Left lung (tissue), 10 donors: ENCODE measurements around the gene SP9. TPM values are rescaled to one million over a fixed set of nuclear protein-coding genes. Genes with fewer than 3 reads are reported as not detected.

Source experiments
- ATAC-seq: fragments of 200-7000 bp; cut with Tn5 transposase; one replicate; pipeline ENCODE4 v1.9.1; 2020; ENCODE audit warnings: moderate library complexity
- DNase-seq, 4 donors: peaks; one replicate each; pipeline ENCODE4 v3.0.0-alpha.2; 2013 to 2020
- H3K27ac ChIP-seq, 2 donors: fragments of 200-600 bp; sonication (generic) in 1 of 2; one replicate each; pipeline versions ENCODE4 v1.5.0 to v1.8.0; 2020 to 2021
- H3K27me3 ChIP-seq, 2 donors: fragments of 200-600 bp; sonication (generic) in 1 of 2; one replicate each; pipeline versions ENCODE4 v1.5.0 to v1.8.0; 2020 to 2021
- H3K36me3 ChIP-seq, 2 donors: fragments of 200-600 bp; sonication (generic) in 1 of 2; one replicate each; pipeline versions ENCODE4 v1.5.0 to v1.8.0; 2020 to 2021
- H3K4me1 ChIP-seq, 2 donors: fragments of 200-600 bp; one replicate each; pipeline ENCODE4 v1.8.0; 2021
- H3K4me3 ChIP-seq, 2 donors: fragments of 200-600 bp; sonication (generic) in 1 of 2; one replicate each; pipeline versions ENCODE4 v1.5.0 to v1.8.0; 2020 to 2021; ENCODE audit warnings: mild to moderate bottlenecking in 1 of 2
- H3K9me3 ChIP-seq, 2 donors: fragments of 200-600 bp; sonication (generic) in 1 of 2; one replicate each; pipeline versions ENCODE4 v1.5.0 to v1.8.0; 2020 to 2021
- intact Hi-C, 2 donors: fragments of 100-400 bp; cut with DNase I; formaldehyde crosslinking; loops; one replicate each; pipeline versions ENCODE4 v1.11.2 to v1.14.2; 2022
- polyA plus RNA-seq, 6 donors: library from polyadenylated mRNA; unstranded; fragments of 120-200 nt; gene quantifications; one replicate each; pipeline ENCODE4 v1.2.1, GENCODE V29; 2013; ENCODE audit not compliant: insufficient read length in 6 of 6
- total RNA-seq, 2 donors: library from RNA; stranded (reverse); fragmentation: NEBNext Ultra II Directional; extraction: Animal tissue kit (Norgen Biotek cat#: 25700); gene quantifications; one replicate each; pipeline ENCODE4 v1.2.1, GENCODE V29; 2021
- TF ChIP-seq, protein P1 (sequence below), 2 donors: fragments of 200-600 bp; sonication (generic) in 1 of 2; IDR thresholded peaks; one replicate each; pipeline versions ENCODE4 v1.5.0 to v1.8.0; 2021; ENCODE audit warnings: antibody characterized with exemption in 2 of 2
- donor health status: DM: no; HTN: yes; CAD: no.
- donor health status: DM: no; HTN: no; CAD: no.

The SP9 gene
- total and polyA plus RNA-seq, 8 donors = not detected

DNA sequence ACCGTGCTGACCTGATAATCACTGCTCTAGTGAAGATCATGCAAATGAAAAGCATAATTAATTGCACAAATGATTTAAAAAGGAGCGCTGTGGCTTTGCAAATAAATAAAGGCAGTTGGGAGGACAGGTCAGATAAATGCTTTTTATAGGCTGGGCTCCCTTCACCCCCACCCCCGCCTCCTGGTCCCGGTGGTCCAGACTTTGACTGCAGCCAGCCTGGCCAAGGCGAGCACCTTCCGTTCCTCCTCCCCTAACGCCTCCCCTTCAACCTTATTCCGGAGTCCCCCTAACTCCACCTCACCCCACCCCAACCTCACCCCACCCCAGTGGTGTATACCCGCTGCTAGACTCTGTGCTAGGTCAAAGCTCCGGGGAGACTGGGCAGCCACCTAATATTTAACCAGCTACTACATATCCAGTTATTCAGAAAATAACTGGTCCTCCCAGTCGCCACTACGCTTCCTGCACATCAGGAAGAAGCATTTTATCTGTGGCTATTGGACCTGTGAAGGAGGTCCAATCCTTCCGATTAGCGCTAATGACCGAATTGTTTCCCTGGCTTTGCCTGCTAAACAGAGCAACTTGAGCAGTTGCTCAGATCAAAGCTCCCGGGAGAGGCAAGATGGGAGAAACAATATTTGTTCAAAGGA, 3.7 kb upstream of the SP9 start:
- TF ChIP-seq, protein P1, sequence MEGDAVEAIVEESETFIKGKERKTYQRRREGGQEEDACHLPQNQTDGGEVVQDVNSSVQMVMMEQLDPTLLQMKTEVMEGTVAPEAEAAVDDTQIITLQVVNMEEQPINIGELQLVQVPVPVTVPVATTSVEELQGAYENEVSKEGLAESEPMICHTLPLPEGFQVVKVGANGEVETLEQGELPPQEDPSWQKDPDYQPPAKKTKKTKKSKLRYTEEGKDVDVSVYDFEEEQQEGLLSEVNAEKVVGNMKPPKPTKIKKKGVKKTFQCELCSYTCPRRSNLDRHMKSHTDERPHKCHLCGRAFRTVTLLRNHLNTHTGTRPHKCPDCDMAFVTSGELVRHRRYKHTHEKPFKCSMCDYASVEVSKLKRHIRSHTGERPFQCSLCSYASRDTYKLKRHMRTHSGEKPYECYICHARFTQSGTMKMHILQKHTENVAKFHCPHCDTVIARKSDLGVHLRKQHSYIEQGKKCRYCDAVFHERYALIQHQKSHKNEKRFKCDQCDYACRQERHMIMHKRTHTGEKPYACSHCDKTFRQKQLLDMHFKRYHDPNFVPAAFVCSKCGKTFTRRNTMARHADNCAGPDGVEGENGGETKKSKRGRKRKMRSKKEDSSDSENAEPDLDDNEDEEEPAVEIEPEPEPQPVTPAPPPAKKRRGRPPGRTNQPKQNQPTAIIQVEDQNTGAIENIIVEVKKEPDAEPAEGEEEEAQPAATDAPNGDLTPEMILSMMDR (IDR thresholded peaks at IDR 0.05) = no peak
- DNase-seq (no peak), ATAC-seq (no peak)
- no peaks in the 10 kb centered on the region for H3K36me3 ChIP-seq
- no peak overlapping the region for H3K27ac ChIP-seq
- peaks cover 23 to 66% of the 10 kb centered on the region in 2 donors for H3K4me1 ChIP-seq
- no peak overlapping the region for H3K4me3 ChIP-seq
- H3K27me3 ChIP-seq = peaks cover 100% of the 10 kb centered on the region in 2 donors
- no peaks in the 10 kb centered on the region for H3K9me3 ChIP-seq
- intact Hi-C loops = no loop called here

DNA sequence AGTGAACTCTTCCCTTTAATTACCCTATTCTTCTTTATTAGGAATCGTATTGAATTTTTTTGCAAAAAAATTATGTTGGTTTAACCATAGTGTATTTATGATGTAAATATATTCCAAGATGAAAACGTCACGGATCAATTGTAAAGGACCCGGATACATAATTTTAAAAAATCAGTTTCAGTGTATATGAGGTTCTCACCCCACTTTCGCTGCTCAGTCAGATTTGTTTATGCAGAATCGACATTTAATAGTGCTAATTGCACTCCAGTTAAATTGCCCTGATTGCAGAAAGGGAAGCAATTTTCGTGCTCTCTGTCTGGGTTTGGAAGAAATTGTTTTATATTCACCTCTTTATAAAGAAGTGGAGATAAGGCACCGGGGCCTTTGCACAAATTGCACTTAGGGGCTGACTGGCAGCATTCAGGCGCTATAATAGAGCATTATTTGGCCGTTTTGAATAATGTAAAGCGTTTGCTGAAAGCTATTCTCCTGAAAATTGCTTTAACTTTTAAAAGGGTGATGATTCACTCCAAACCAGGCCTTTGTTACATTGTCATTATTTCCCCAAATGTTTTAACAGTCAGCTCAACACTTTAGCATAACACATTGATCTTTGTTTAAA, 3.0 kb upstream of the SP9 start:
- no peak overlapping the region for H3K27ac ChIP-seq
- no peak overlapping the region for H3K4me3 ChIP-seq
- DNase-seq = no peak
- intact Hi-C loops = no loop called here
- H3K27me3 ChIP-seq = peaks cover 100% of the 10 kb centered on the region in 2 donors
- ATAC-seq = no peak
- no peaks in the 10 kb centered on the region for H3K9me3 ChIP-seq
- no peaks in the 10 kb centered on the region for H3K36me3 ChIP-seq
- TF ChIP-seq, protein P1 (IDR thresholded peaks at IDR 0.05) = no peak
- H3K4me1 ChIP-seq = peaks cover 23 to 66% of the 10 kb centered on the region in 2 donors

DNA sequence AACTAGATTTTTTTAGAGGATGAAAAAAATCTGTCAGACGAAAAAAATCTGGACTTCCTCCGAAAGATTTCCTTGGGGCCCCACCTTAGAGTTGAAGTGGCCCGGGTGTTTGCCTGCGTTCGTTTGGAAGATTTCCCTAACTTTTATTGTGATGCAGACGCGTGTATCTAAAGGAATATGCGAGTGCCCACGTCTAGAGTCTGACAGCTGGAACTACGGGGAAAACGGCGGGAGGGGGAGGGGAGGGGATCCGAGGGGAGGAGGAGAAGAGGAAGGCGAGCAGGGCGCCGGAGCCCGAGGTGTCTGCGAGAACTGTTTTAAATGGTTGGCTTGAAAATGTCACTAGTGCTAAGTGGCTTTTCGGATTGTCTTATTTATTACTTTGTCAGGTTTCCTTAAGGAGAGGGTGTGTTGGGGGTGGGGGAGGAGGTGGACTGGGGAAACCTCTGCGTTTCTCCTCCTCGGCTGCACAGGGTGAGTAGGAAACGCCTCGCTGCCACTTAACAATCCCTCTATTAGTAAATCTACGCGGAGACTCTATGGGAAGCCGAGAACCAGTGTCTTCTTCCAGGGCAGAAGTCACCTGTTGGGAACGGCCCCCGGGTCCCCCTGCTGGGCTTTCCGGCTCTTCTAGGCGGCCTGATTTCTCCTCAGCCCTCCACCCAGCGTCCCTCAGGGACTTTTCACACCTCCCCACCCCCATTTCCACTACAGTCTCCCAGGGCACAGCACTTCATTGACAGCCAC, 2.4 kb upstream of the SP9 start:
- H3K4me3 ChIP-seq = no peak overlapping the region
- H3K27ac ChIP-seq = no peak overlapping the region
- peaks cover 21 to 66% of the 10 kb centered on the region in 2 donors for H3K4me1 ChIP-seq
- DNase-seq (no peak), ATAC-seq (no peak)
- no peaks in the 10 kb centered on the region for H3K9me3 ChIP-seq
- TF ChIP-seq, protein P1 (IDR thresholded peaks at IDR 0.05) = no peak
- H3K36me3 ChIP-seq = no peaks in the 10 kb centered on the region
- intact Hi-C loops = no loop called here
- peaks cover 100% of the 10 kb centered on the region in 2 donors for H3K27me3 ChIP-seq

DNA sequence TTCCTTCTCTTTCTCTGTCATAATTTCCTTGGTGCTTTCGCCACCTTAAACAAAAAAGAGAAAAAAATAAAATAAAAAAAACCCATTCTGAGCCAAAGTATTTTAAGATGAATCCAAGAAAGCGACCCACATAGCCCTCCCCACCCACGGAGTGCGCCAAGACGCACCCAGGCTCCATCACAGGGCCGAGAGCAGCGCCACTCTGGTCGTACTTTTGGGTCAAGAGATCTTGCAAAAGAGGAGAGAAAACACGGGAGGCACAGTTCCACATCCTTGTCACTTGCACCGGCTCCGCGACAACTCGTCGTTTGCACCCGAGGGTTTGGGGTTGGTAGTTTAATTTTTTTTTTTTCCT, 1.8 kb upstream of the SP9 start:
- Histone ChIP-seq H3K36me3 (no peaks in the 10 kb centered on the region), H3K27me3 (peaks cover 100% of the 10 kb centered on the region in 2 donors), H3K4me3 (no peak overlapping the region), H3K27ac (no peak overlapping the region), H3K4me1 (peaks cover 21 to 65% of the 10 kb centered on the region in 2 donors), H3K9me3 (no peaks in the 10 kb centered on the region)
- no peak for ATAC-seq
- DNase-seq = no peak
- intact Hi-C loops = no loop called here
- TF ChIP-seq, protein P1 (IDR thresholded peaks at IDR 0.05) = no peak
